Activated naive CD8-positive, alpha-beta T cell treated with anti-CD3 and anti-CD28 coated beads, Interleukin-2, amount 50 U/mL, for 24 hours (primary cell): Measurements from ENCODE around the gene PCSK5.

Source experiments
- ATAC-seq: fragments of 150-1000 bp; cut with Tn5 transposase; one replicate; pipeline ENCODE4 v1.10.0; 2021
- DNase-seq: peaks from one replicate; pipeline ENCODE4 v3.0.0; 2021
- H3K27ac Mint-ChIP-seq: one replicate; pipeline ENCODE4 v1.8.0; 2021; ENCODE audit warnings: mild to moderate bottlenecking, mixed read lengths
- H3K27me3 Mint-ChIP-seq: one replicate; pipeline ENCODE4 v1.8.0; 2021; ENCODE audit warnings: mixed read lengths
- H3K36me3 Mint-ChIP-seq: one replicate; pipeline ENCODE4 v1.8.0; 2021; ENCODE audit warnings: low read depth, mixed read lengths
- H3K4me1 Mint-ChIP-seq: one replicate; pipeline ENCODE4 v1.8.0; 2021; ENCODE audit warnings: mixed read lengths
- H3K4me3 Mint-ChIP-seq: one replicate; pipeline ENCODE4 v1.8.0; 2021; ENCODE audit warnings: mild to moderate bottlenecking, moderate library complexity, mixed read lengths
- H3K9me3 Mint-ChIP-seq: one replicate; pipeline ENCODE4 v1.8.0; 2021; ENCODE audit warnings: mixed read lengths

Gene PCSK5

GRCh38 chr9:76255781-76256455, 365.4 kb downstream of the PCSK5 start:
- H3K9me3 Mint-ChIP-seq: no peaks in the 10 kb centered on the region
- H3K4me1 Mint-ChIP-seq: no peaks in the 10 kb centered on the region
- H3K27ac Mint-ChIP-seq: no peak overlapping the region
- H3K36me3 Mint-ChIP-seq: no peaks in the 10 kb centered on the region
- DNase-seq (no peak), ATAC-seq (no peak)
- no peaks in the 10 kb centered on the region for H3K27me3 Mint-ChIP-seq
- H3K4me3 Mint-ChIP-seq: no peak overlapping the region

DNA sequence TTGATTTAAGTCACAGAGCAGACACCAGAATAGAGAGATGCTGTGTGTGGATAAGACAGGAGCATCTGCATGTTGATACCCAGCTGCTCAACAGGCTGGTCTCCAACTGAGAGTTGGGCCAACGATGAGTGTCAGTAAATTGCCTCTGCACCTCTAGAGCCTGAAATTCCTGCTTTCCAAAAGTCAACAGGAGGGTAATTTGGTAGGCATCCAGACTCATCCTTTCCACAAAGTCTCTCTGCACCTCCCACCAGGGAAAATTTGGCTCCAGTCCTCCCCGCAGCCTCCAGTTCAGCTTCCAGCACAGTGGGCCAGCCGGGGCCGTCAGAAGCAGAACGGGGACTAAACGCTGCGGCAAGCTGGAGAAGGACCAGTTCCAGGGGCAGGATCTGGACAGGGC, 366.8 kb downstream of the PCSK5 start:
- DNase-seq (no peak), ATAC-seq (no peak)
- H3K4me3 Mint-ChIP-seq: no peak overlapping the region
- no peaks in the 10 kb centered on the region for H3K4me1 Mint-ChIP-seq
- H3K27me3 Mint-ChIP-seq: no peaks in the 10 kb centered on the region
- no peaks in the 10 kb centered on the region for H3K9me3 Mint-ChIP-seq
- no peak overlapping the region for H3K27ac Mint-ChIP-seq
- H3K36me3 Mint-ChIP-seq: no peaks in the 10 kb centered on the region

DNA sequence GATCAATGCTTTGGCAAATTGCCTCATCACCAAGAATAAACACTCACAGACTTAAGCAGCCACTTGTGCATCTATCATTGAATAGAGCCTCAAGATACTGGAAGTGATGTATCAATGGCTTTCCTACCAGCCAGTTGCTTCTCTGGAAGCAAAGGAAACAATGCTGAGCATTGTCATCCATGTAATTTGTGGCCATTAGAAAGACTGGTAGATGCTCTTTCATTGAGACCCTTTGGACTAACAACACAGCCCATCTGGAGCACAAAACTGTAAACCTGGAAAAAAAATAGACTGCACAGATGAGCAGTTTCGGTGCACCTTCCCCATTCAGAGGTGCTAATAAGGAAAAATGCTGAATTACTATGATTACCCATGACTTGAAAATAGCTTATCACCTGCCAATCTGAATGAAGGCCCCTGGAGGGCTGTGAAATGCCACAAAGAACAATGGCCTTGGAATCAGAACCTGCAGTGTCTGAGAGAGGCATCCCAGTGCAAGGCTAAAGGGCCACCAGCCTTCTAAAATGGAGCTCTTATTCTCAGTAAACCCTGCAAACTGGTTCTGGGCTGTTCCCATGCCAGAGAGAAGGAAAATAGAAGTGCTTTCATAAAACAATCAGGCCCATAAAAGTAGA, 376.3 kb downstream of the PCSK5 start:
- Mint-ChIP-seq H3K4me3 (no peak overlapping the region), H3K4me1 (no peaks in the 10 kb centered on the region), H3K9me3 (no peaks in the 10 kb centered on the region), H3K27ac (no peak overlapping the region), H3K36me3 (no peaks in the 10 kb centered on the region), H3K27me3 (no peaks in the 10 kb centered on the region)
- ATAC-seq (no peak), DNase-seq (no peak)

DNA sequence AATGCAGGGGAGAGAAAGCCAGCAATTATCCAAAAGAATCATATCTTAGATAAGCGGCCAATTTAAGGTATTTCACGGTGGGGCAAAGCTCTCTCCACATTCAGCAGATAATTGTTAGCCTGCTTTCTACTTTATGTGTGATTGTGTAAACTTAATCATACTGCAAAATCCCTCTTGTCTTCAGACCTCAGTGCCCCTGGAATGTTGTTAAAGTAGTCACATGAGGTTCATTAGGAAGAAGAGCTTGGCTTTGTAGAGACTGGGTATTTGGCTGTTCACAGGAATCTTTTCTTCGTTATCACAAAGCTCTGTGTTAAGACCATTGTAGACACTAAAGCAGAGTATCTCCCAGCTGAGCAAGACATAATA, 376.8 kb downstream of the PCSK5 start:
- Mint-ChIP-seq H3K27me3 (no peaks in the 10 kb centered on the region), H3K4me1 (no peaks in the 10 kb centered on the region), H3K9me3 (no peaks in the 10 kb centered on the region), H3K27ac (no peak overlapping the region), H3K4me3 (no peak overlapping the region), H3K36me3 (no peaks in the 10 kb centered on the region)
- no peak for DNase-seq
- ATAC-seq: no peak

- Mint-ChIP-seq H3K4me1 (no peaks in the 10 kb centered on the region), H3K27me3 (no peaks in the 10 kb centered on the region), H3K4me3 (no peak overlapping the region), H3K36me3 (no peaks in the 10 kb centered on the region), H3K9me3 (no peaks in the 10 kb centered on the region), H3K27ac (no peak overlapping the region)
- DNase-seq (no peak), ATAC-seq (no peak)
Measured at GRCh38 chr9:76269789-76270188, 379.3 kb downstream of the PCSK5 start.

DNA sequence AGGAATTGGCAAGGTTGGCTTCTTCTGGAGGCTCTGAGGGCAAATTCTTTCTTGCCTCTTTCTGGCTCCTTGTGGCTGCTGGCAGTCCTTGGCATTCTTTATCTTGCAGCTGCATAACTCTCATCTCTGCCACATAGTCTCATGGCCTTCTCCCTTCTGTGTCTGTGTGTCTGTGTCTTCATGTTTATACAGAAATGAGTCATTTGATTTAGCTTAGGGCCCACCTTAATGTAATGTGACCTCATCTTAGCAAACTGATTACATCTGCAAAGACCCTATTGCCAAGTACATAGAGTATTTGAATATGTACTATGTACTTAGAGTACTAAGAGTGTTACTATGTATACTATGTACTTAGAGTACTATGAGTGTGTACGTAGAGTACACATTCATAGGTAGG, 381.3 kb downstream of the PCSK5 start:
- H3K27ac Mint-ChIP-seq: no peak overlapping the region

DNA sequence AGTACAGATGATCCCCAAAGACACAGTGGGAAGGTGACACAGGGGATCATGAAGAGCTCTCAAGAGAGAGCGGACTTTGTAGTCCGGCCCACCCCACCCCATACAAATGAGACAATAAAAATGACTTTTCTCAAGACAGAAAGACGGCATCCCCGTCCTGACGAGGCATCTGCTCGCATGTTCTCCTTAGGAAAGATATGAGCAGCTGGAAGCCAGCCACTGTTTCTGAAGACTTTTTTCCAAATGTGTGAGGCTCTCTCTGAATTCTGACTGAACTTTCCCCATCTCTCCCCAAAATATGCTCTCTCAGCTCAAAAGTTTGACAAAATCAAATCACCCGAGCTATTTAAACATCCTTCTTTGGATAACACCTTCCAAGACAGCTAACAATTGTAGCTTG, 398.6 kb downstream of the PCSK5 start:
- DNase-seq: no peak
- Mint-ChIP-seq H3K36me3 (no peaks in the 10 kb centered on the region), H3K4me3 (no peak overlapping the region), H3K9me3 (no peaks in the 10 kb centered on the region), H3K27me3 (no peaks in the 10 kb centered on the region), H3K4me1 (peaks cover 2% of the 10 kb centered on the region), H3K27ac (no peak overlapping the region)
- ATAC-seq: no peak

More for the DNA sequence above, 381.3 kb downstream of the PCSK5 start:
- ATAC-seq (no peak), DNase-seq (no peak)
- H3K4me3 Mint-ChIP-seq: no peak overlapping the region
- H3K4me1 Mint-ChIP-seq: no peaks in the 10 kb centered on the region
- H3K27me3 Mint-ChIP-seq: no peaks in the 10 kb centered on the region
- H3K36me3 Mint-ChIP-seq: no peaks in the 10 kb centered on the region
- no peaks in the 10 kb centered on the region for H3K9me3 Mint-ChIP-seq

GRCh38 chr9:76289703-76290102, 399.2 kb downstream of the PCSK5 start:
- H3K4me3 Mint-ChIP-seq: no peak overlapping the region
- H3K27me3 Mint-ChIP-seq: no peaks in the 10 kb centered on the region
- no peaks in the 10 kb centered on the region for H3K9me3 Mint-ChIP-seq
- H3K27ac Mint-ChIP-seq: no peak overlapping the region
- DNase-seq: no peak
- H3K36me3 Mint-ChIP-seq: no peaks in the 10 kb centered on the region
- H3K4me1 Mint-ChIP-seq: peaks cover 2% of the 10 kb centered on the region
- no peak for ATAC-seq

- Mint-ChIP-seq H3K4me1 (peaks cover 2% of the 10 kb centered on the region), H3K4me3 (no peak overlapping the region), H3K9me3 (no peaks in the 10 kb centered on the region), H3K27me3 (no peaks in the 10 kb centered on the region), H3K36me3 (no peaks in the 10 kb centered on the region), H3K27ac (no peak overlapping the region)
- DNase-seq (no peak), ATAC-seq (no peak)
Measured at GRCh38 chr9:76290555-76290954, 400.1 kb downstream of the PCSK5 start.

GRCh38 chr9:76292246-76292645, 401.8 kb downstream of the PCSK5 start:
- no peak for DNase-seq
- no peaks in the 10 kb centered on the region for H3K9me3 Mint-ChIP-seq
- H3K36me3 Mint-ChIP-seq: no peaks in the 10 kb centered on the region

DNA sequence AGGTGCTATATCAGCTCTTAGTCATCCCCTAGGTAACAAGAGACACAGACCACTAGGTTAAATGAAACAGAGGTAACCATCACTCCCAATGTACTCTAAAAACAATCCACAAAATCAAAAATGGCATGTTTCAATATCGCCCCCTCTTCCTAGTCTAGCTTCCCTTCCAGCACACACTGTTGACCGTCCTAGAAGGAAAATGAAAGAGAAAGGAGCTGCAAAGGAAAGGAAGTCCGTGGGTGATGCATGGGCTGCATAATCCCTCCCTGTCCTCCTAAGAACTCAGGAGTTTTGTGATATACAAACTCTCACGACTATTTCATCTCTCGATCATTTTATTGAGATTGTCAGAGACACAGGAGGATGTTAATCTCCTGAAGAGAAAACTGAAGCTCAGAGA, 402.2 kb downstream of the PCSK5 start:
- no peak overlapping the region for H3K27ac Mint-ChIP-seq
- DNase-seq (no peak), ATAC-seq (no peak)

More at GRCh38 chr9:76292246-76292645, 401.8 kb downstream of the PCSK5 start:
- peaks cover 2% of the 10 kb centered on the region for H3K4me1 Mint-ChIP-seq
- no peak overlapping the region for H3K4me3 Mint-ChIP-seq
- no peak overlapping the region for H3K27ac Mint-ChIP-seq
- no peaks in the 10 kb centered on the region for H3K27me3 Mint-ChIP-seq
- no peak for ATAC-seq

DNA sequence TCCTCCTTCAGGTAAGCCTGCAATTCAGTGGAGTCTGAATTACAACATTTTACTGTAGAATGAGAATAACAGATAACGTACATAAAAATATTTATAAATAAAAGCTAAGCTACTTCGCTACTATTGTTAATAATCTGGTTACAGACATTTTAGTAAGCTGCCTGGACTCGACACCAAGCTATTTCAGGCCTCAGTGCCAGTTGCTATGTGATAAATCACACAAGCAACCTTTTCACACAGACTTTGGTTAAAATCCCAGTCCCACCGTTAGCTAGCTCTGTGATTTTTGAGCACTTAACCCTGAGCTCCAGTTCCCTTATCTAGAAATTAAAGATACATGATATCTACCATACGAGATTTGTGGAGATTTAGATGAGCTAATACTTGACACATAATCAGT, 403.8 kb downstream of the PCSK5 start:
- no peaks in the 10 kb centered on the region for H3K9me3 Mint-ChIP-seq
- no peaks in the 10 kb centered on the region for H3K27me3 Mint-ChIP-seq

More for the DNA sequence above, 402.2 kb downstream of the PCSK5 start:
- no peaks in the 10 kb centered on the region for H3K27me3 Mint-ChIP-seq
- H3K4me3 Mint-ChIP-seq: no peak overlapping the region
- no peaks in the 10 kb centered on the region for H3K36me3 Mint-ChIP-seq
- peaks cover 2% of the 10 kb centered on the region for H3K4me1 Mint-ChIP-seq
- H3K9me3 Mint-ChIP-seq: no peaks in the 10 kb centered on the region

DNA sequence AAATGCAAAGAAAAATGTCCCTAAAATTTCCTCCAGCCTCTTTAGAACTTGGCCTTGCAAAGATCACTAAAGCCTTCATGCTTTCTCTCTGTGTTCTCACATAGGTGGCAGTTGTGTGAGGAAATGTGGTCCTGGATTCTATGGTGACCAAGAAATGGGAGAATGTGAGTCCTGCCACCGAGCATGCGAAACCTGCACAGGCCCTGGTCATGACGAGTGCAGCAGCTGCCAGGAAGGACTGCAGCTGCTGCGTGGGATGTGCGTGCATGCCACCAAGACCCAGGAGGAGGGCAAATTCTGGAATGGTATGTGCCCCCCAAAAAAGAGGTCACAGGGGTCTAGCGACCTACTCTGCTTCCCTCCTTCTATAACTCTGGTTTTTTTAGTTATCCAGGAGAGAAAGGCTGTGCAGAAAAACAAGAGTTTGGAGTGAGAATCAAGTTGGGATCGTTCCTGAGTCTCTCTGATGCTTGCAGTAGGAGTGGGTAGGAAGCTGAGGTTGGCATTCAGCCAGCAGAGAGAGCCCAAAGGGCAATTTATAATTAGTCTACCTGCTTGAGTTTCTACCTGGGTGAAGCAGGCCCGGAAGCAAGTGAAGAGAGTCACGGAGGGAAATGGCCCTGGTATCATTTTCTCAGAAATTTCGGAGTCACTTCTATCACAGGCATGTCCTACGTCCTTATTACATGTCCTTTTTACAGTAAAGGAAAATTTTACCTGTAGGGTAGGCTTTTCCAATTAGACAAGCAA, 406.3 kb downstream of the PCSK5 start:
- DNase-seq (no peak), ATAC-seq (no peak)
- no peak overlapping the region for H3K27ac Mint-ChIP-seq
- no peaks in the 10 kb centered on the region for H3K9me3 Mint-ChIP-seq
- H3K36me3 Mint-ChIP-seq: no peaks in the 10 kb centered on the region
- H3K27me3 Mint-ChIP-seq: no peaks in the 10 kb centered on the region
- H3K4me1 Mint-ChIP-seq: peaks cover 2% of the 10 kb centered on the region
- no peak overlapping the region for H3K4me3 Mint-ChIP-seq

More for the DNA sequence above, 403.8 kb downstream of the PCSK5 start:
- DNase-seq (no peak), ATAC-seq (no peak)
- Mint-ChIP-seq H3K36me3 (no peaks in the 10 kb centered on the region), H3K4me3 (no peak overlapping the region), H3K27ac (no peak overlapping the region), H3K4me1 (peaks cover 2% of the 10 kb centered on the region)

DNA sequence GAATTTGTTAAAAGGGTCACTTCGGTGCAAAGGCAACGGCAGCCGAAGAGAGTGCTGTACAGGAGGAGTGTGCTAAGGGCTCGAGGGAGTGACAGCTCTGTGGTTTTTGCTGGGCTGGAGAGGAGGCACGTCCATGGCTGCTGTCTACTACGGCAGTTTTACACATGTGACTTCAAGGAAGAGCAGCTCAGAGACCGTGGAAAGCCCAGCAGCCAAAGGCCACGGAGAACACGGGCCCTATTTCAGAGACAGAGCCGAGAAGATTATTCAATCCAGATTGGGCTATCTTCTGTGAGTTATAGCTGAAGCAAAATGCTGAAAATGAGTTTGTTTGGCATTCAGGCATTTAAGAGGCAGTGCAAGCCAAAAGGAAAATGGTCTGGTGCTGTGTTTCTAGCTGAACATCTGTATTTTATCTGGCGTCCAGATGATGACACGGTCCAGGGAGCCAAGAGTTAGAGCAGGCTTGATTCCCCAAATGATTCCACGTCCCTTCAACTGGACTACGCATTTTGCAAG, 407.3 kb downstream of the PCSK5 start:
- ATAC-seq (no peak), DNase-seq (no peak)
- Mint-ChIP-seq H3K9me3 (no peaks in the 10 kb centered on the region), H3K4me3 (no peak overlapping the region), H3K27ac (no peak overlapping the region), H3K27me3 (no peaks in the 10 kb centered on the region), H3K4me1 (peaks cover 2% of the 10 kb centered on the region), H3K36me3 (no peaks in the 10 kb centered on the region)
